ENCODE results near the gene ZP3.

DNA sequence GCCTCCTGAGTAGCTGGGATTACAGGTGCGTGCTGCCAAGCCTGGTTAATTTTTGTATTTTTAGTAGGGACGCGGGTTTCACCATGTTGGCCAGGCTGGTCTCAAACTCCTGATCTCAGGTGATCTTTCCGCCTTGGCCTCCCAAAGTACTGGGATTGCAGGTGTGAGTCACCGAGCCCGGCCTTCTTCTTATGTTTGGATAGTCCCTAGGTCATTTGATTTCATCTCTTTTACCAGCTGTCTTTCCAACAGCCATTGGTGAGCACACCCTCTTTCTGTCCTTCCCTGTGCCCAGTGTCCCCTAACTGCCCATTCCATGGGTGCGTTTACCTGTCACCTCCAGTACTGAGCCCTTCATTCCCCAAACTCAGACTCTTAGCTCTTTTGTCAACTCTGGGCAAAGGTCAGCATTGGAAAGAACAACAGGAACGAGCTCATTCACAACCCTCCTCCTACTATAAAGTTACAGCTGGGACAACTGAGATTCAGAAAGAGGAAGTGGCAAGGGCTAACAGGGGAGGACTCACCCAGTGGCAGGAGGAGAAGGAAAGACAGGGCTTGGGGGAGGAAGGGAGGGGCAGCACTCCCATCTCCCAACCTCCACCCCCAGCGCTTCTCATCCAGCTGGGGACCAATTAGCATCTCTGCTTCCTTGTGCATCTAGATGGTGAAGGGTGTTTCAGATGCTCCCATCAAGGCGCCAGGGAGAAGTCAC lies 20.8 kb upstream of the ZP3 start:
- TF ChIP-seq, protein P1, sequence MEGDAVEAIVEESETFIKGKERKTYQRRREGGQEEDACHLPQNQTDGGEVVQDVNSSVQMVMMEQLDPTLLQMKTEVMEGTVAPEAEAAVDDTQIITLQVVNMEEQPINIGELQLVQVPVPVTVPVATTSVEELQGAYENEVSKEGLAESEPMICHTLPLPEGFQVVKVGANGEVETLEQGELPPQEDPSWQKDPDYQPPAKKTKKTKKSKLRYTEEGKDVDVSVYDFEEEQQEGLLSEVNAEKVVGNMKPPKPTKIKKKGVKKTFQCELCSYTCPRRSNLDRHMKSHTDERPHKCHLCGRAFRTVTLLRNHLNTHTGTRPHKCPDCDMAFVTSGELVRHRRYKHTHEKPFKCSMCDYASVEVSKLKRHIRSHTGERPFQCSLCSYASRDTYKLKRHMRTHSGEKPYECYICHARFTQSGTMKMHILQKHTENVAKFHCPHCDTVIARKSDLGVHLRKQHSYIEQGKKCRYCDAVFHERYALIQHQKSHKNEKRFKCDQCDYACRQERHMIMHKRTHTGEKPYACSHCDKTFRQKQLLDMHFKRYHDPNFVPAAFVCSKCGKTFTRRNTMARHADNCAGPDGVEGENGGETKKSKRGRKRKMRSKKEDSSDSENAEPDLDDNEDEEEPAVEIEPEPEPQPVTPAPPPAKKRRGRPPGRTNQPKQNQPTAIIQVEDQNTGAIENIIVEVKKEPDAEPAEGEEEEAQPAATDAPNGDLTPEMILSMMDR (IDR thresholded peaks at IDR 0.05): no peak
- no peak for TF ChIP-seq POLR2A (IDR thresholded peaks at IDR 0.05)
